PFSK-1 (cell line): Measurements from ENCODE around the gene ADO.

Source experiments
- FOXP2 ChIP-seq: optimal IDR thresholded peaks from 2 replicates; pipeline ENCODE3; 2011; ENCODE audit warnings: borderline replicate concordance, control low read depth, inconsistent platforms; ENCODE audit not compliant: insufficient read depth; ENCODE audit errors: extremely low read length, extremely low read depth
- POLR2AphosphoS5 ChIP-seq: IDR thresholded peaks from 2 replicates; pipeline ENCODE4 v1.6.1; 2012; ENCODE audit warnings: low read depth, mild to moderate bottlenecking, control low read depth, low read length, moderate library complexity
- SIN3A ChIP-seq: IDR thresholded peaks from 2 replicates; pipeline ENCODE4 v1.6.1; 2012; ENCODE audit warnings: mild to moderate bottlenecking, low read length, moderate library complexity, borderline replicate concordance; ENCODE audit not compliant: insufficient read depth
- TAF1 ChIP-seq: IDR thresholded peaks from 2 replicates; pipeline ENCODE4 v1.6.1; 2012; ENCODE audit warnings: low read length, control low read depth, borderline replicate concordance; ENCODE audit not compliant: insufficient read depth
- TF ChIP-seq, protein P1 (sequence below), 2 experiments: IDR thresholded peaks; 2 replicates each; pipeline versions ENCODE4 v1.6.1 to v1.8.0; 2011 to 2012; ENCODE audit warnings: low read depth in 2 of 2, low read length in 2 of 2, control low read depth in 1 of 2, inconsistent platforms in 1 of 2, mild to moderate bottlenecking in 1 of 2, moderate library complexity in 1 of 2; ENCODE audit not compliant: insufficient read depth in 1 of 2

ADO gene

DNA sequence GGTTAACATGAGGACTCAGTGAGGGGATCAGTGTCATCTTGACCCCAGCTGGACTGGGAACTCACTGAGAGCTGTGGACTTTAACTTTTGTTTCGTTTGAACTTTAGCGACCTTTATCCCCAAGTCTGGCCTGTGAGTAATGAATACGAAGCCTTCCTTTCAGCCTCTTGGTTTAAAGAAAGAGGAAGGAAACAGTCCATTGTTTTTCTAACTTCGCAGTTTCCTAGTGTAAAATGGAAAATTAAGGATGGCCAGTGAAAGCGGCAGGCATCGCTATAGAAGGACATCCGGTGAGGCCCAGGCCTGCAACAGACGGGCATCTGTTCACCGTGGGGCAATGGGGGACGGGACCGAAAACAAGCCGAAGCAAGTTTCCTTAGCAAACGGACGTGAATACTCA is 44.1 kb upstream of the ADO start:
- no peak for TF ChIP-seq FOXP2

GRCh38 chr10:62761115-62761514 is 43.4 kb upstream of the ADO start:
- TF ChIP-seq, protein P1, sequence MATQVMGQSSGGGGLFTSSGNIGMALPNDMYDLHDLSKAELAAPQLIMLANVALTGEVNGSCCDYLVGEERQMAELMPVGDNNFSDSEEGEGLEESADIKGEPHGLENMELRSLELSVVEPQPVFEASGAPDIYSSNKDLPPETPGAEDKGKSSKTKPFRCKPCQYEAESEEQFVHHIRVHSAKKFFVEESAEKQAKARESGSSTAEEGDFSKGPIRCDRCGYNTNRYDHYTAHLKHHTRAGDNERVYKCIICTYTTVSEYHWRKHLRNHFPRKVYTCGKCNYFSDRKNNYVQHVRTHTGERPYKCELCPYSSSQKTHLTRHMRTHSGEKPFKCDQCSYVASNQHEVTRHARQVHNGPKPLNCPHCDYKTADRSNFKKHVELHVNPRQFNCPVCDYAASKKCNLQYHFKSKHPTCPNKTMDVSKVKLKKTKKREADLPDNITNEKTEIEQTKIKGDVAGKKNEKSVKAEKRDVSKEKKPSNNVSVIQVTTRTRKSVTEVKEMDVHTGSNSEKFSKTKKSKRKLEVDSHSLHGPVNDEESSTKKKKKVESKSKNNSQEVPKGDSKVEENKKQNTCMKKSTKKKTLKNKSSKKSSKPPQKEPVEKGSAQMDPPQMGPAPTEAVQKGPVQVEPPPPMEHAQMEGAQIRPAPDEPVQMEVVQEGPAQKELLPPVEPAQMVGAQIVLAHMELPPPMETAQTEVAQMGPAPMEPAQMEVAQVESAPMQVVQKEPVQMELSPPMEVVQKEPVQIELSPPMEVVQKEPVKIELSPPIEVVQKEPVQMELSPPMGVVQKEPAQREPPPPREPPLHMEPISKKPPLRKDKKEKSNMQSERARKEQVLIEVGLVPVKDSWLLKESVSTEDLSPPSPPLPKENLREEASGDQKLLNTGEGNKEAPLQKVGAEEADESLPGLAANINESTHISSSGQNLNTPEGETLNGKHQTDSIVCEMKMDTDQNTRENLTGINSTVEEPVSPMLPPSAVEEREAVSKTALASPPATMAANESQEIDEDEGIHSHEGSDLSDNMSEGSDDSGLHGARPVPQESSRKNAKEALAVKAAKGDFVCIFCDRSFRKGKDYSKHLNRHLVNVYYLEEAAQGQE (IDR thresholded peaks at IDR 0.05; ENCODE audit: insufficient read depth in 1 of 2, low read depth in 2 of 2, low read length in 2 of 2), result no peak
- TF ChIP-seq FOXP2 (no peak), TAF1 (no peak), POLR2AphosphoS5 (no peak), SIN3A (no peak)

DNA sequence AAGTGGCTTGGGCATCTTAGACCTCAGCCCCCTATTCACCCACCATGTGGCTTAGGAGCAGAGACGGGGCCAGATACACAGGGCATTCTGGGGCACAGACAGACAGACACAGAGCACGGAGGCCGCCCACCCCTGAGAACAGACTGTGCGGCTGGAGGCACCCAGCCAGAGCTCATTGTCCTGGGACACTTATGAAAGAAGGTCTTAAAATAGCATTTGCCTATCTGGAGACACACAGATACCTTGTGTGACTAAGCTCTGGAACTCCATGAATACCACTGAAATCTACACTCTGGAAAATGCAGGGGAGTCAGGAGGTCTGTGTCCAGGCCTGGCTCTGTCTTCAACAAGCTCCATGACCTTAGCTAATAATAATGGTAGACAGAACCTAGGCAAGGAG is 41.4 kb upstream of the ADO start:
- TF ChIP-seq, protein P1 (IDR thresholded peaks at IDR 0.05; ENCODE audit: insufficient read depth in 1 of 2, low read depth in 2 of 2, low read length in 2 of 2), result no peak
- TF ChIP-seq FOXP2 (no peak), POLR2AphosphoS5 (no peak), TAF1 (no peak), SIN3A (no peak)

DNA sequence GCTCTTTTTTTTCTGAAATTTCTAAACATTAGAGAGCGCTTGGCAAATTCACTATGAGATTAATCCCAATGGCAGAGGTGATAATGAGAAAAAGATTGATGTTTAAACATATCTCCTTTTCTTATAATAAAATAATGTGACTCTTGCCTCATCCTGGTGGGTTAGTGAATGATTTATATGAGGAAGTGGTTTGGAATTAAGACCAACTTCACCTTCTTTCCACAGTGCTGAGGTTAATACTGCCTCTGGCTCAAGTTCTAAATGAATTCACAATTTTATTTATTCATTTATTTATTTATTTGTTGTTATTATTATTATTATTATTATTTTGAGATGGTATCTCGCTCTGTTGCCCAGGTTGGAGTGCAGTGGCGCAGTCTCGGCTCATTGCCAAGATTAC is 40.5 kb upstream of the ADO start:
- no peak for TF ChIP-seq SIN3A
- no peak for TF ChIP-seq FOXP2
- TF ChIP-seq TAF1, result no peak
- TF ChIP-seq, protein P1 (IDR thresholded peaks at IDR 0.05; ENCODE audit: insufficient read depth in 1 of 2, low read depth in 2 of 2, low read length in 2 of 2), result no peak
- no peak for TF ChIP-seq POLR2AphosphoS5

DNA sequence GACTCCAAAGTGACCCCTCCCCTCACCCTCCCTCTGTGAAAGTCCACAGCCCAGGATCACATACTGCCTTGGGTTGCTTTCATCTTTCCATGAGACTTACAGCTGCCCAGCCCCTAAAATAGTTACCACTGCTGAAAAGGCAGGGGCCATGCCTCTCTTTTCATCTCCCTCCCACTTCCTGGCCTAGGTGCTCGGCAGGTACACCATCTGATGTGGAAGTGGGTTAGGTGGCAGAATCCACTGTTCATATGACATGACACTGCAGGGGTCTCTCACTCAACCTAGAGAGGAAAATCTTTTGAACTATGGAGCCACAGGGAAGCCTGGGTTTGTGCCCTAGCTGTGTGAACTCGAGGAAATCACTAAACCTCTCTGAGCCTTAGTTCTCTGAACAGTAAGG is 38.8 kb upstream of the ADO start:
- TF ChIP-seq TAF1 (no peak), POLR2AphosphoS5 (no peak), SIN3A (no peak), FOXP2 (no peak)
- TF ChIP-seq, protein P1 (IDR thresholded peaks at IDR 0.05; ENCODE audit: insufficient read depth in 1 of 2, low read depth in 2 of 2, low read length in 2 of 2), result no peak
